Uterus (tissue), 2 donors: ENCODE measurements around the gene SELE.

Experiments
- POLR2A ChIP-seq, 2 donors: fragments of 450-650 bp; IDR thresholded peaks; one replicate each; pipeline ENCODE4 v1.6.1; 2016; ENCODE audit warnings: antibody characterized with exemption in 2 of 2, mild to moderate bottlenecking in 1 of 2, moderate library complexity in 1 of 2
- TF ChIP-seq, protein P1 (sequence below), 4 experiments: fragments of 200-600 bp in 2 of 4; fragments of 450-650 bp in 2 of 4; sonication (generic) in 2 of 4; IDR thresholded peaks; one replicate each; pipeline ENCODE4 v1.5.1; 2016 to 2019; ENCODE audit warnings: antibody characterized with exemption in 4 of 4, mild to moderate bottlenecking in 2 of 4, moderate library complexity in 1 of 4

DNA sequence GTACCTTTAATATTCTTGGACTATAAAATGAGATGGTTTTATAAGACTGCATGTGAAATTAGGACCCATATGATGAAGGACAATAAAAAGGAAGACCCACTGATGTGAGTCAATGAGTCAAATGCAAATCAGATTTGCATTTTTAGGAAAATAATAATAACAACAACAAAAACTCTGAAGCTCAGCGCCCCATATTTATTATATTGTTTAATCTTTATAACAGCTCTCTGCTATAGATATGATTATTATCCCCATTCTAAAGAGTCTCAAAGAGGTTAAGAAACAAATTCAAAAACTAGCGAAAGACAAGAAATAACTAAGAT is 21.6 kb downstream of the SELE start:
- TF ChIP-seq, protein P1, sequence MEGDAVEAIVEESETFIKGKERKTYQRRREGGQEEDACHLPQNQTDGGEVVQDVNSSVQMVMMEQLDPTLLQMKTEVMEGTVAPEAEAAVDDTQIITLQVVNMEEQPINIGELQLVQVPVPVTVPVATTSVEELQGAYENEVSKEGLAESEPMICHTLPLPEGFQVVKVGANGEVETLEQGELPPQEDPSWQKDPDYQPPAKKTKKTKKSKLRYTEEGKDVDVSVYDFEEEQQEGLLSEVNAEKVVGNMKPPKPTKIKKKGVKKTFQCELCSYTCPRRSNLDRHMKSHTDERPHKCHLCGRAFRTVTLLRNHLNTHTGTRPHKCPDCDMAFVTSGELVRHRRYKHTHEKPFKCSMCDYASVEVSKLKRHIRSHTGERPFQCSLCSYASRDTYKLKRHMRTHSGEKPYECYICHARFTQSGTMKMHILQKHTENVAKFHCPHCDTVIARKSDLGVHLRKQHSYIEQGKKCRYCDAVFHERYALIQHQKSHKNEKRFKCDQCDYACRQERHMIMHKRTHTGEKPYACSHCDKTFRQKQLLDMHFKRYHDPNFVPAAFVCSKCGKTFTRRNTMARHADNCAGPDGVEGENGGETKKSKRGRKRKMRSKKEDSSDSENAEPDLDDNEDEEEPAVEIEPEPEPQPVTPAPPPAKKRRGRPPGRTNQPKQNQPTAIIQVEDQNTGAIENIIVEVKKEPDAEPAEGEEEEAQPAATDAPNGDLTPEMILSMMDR (IDR thresholded peaks at IDR 0.05), result no peak
- no peak for TF ChIP-seq POLR2A (IDR thresholded peaks at IDR 0.05)
